Upper lobe of left lung (tissue), 6 donors: Measurements from ENCODE around the gene XKRX. TPM values are rescaled to one million over a fixed set of nuclear protein-coding genes. Genes with fewer than 3 reads are reported as not detected.
A peak's percentile ranks its signal among the peaks of the same experiment; 100 is the strongest.

ENCODE experiments used
- ATAC-seq, 2 donors: fragments of 200-7000 bp; cut with Tn5 transposase; one replicate each; pipeline ENCODE4 v1.9.1; 2022; ENCODE audit warnings: mild to moderate bottlenecking in 2 of 2, moderate library complexity in 2 of 2; ENCODE audit not compliant: low FRiP score in 2 of 2
- DNase-seq, 2 donors: peaks; one replicate each; pipeline ENCODE4 v3.0.0-alpha.2; 2019 to 2020
- H3K27ac ChIP-seq, 4 donors: fragments of 200-600 bp; sonication (generic); one replicate each; pipeline ENCODE4 v1.5.1; 2016 to 2019
- H3K27me3 ChIP-seq, 4 donors: fragments of 200-600 bp; sonication (generic); one replicate each; pipeline ENCODE4 v1.5.1; 2017 to 2019
- H3K36me3 ChIP-seq, 4 donors: fragments of 200-600 bp; sonication (generic); one replicate each; pipeline ENCODE4 v1.5.1; 2016 to 2019
- H3K4me1 ChIP-seq, 4 donors: fragments of 200-600 bp; sonication (generic); one replicate each; pipeline ENCODE4 v1.5.1; 2018 to 2019
- H3K4me3 ChIP-seq, 4 donors: fragments of 200-600 bp; sonication (generic); one replicate each; pipeline ENCODE4 v1.5.1; 2017 to 2019; ENCODE audit warnings: mild to moderate bottlenecking in 2 of 4, moderate library complexity in 1 of 4
- H3K9me3 ChIP-seq, 4 donors: fragments of 200-600 bp; sonication (generic); one replicate each; pipeline ENCODE4 v1.5.1; 2018 to 2019
- CTCF ChIP-seq, 6 experiments: fragments of 450-650 bp in 4 of 6; fragments of 200-600 bp in 2 of 6; sonication (generic) in 2 of 6; IDR thresholded peaks; one replicate each; pipeline ENCODE4 v1.5.1; 2016 to 2019; ENCODE audit warnings: antibody characterized with exemption in 6 of 6
- EP300 ChIP-seq, 4 donors: sonication (generic); formaldehyde crosslinking; IDR thresholded peaks; one replicate each; pipeline ENCODE4 v1.5.1; 2017; ENCODE audit warnings: antibody characterized with exemption in 4 of 4, control low read depth in 2 of 4
- POLR2A ChIP-seq, 4 donors: fragments of 450-650 bp; IDR thresholded peaks; one replicate each; pipeline ENCODE4 v1.5.1; 2016 to 2017; ENCODE audit warnings: antibody characterized with exemption in 4 of 4, mild to moderate bottlenecking in 2 of 4
- POLR2AphosphoS5 ChIP-seq, 2 donors: sonication (generic); formaldehyde crosslinking; IDR thresholded peaks; one replicate each; pipeline ENCODE4 v1.5.1; 2017; ENCODE audit warnings: antibody characterized with exemption in 2 of 2
- WGBS, 2 donors: methylation state at CpG; one replicate each; pipeline ENCODE4 v1.1.5; 2017 to 2018; 5-methylcytosine and 5-hydroxymethylcytosine counted together
- total RNA-seq, 6 donors: library from RNA; depleted of rRNA in 4 of 6; stranded (reverse); fragments of >200 nt in 4 of 6; gene quantifications; one replicate each; pipeline versions ENCODE4 v1.1.0 to v1.2.1, GENCODE V29; 2016 to 2021
- donor health status: DM: no; HTN: no; CAD: no; lungs with moderate emphysema.
- donor health status: DM: no; HTN: yes; CAD: no; lungs with severe emphysema.

Gene XKRX
- total RNA-seq, 6 donors from 2014 or later, result 4.4 to 25.5 (median 10.1) TPM

- H3K4me1 ChIP-seq, result peaks cover 0 to 5% (median 2%) of the 10 kb centered on the region in 4 donors
Observed at GRCh38 chrX:100926453-100926852, 2.3 kb downstream of the XKRX start.

GRCh38 chrX:100924375-100924774, 4.3 kb downstream of the XKRX start:
- H3K4me3 ChIP-seq, result no peak overlapping the region
- no peak for ATAC-seq
- peak in 1 of 2 donors; percentile 28 for DNase-seq

More at GRCh38 chrX:100926453-100926852, 2.3 kb downstream of the XKRX start:
- H3K27ac ChIP-seq, result no peak overlapping the region
- no peaks in the 10 kb centered on the region for H3K9me3 ChIP-seq
- no peak for ATAC-seq
- WGBS, 2 donors, result 59 to 62% methylated on average over 2 of the region's 2 CpGs
- H3K36me3 ChIP-seq, result no peaks in the 10 kb centered on the region
- no peak for TF ChIP-seq EP300 (IDR thresholded peaks at IDR 0.05)
- TF ChIP-seq POLR2A (IDR thresholded peaks at IDR 0.05), result no peak
- no peak for TF ChIP-seq POLR2AphosphoS5 (IDR thresholded peaks at IDR 0.05)
- TF ChIP-seq CTCF (IDR thresholded peaks at IDR 0.05), result no peak
- peak overlapping the region in 1 of 4 donors; percentile 52 for H3K4me3 ChIP-seq
- DNase-seq, result no peak
- H3K27me3 ChIP-seq, result no peaks in the 10 kb centered on the region

GRCh38 chrX:100915562-100915961, 13.2 kb downstream of the XKRX start:
- TF ChIP-seq POLR2AphosphoS5 (IDR thresholded peaks at IDR 0.05) (no peak), EP300 (IDR thresholded peaks at IDR 0.05) (no peak), CTCF (IDR thresholded peaks at IDR 0.05) (no peak), POLR2A (IDR thresholded peaks at IDR 0.05) (no peak)
- H3K27ac ChIP-seq, result no peak overlapping the region
- H3K4me3 ChIP-seq, result no peak overlapping the region
- ATAC-seq (no peak), DNase-seq (no peak)
- no peaks in the 10 kb centered on the region for H3K9me3 ChIP-seq
- no peaks in the 10 kb centered on the region for H3K36me3 ChIP-seq
- H3K27me3 ChIP-seq, result no peaks in the 10 kb centered on the region
- 74 to 83% methylated on average over 2 of the region's 2 CpGs for WGBS, 2 donors
- no peaks in the 10 kb centered on the region for H3K4me1 ChIP-seq

More at GRCh38 chrX:100924375-100924774, 4.3 kb downstream of the XKRX start:
- Histone ChIP-seq H3K36me3 (no peaks in the 10 kb centered on the region), H3K4me1 (peaks cover 0 to 4% (median 0%) of the 10 kb centered on the region in 4 donors), H3K27me3 (no peaks in the 10 kb centered on the region), H3K27ac (no peak overlapping the region), H3K9me3 (no peaks in the 10 kb centered on the region)
- peak in 3 of 4 donors; percentile 46 to 73 (median 65) for TF ChIP-seq EP300 (IDR thresholded peaks at IDR 0.05)
- peak in 1 of 2 donors; percentile 27 for TF ChIP-seq POLR2AphosphoS5 (IDR thresholded peaks at IDR 0.05)
- no peak for TF ChIP-seq CTCF (IDR thresholded peaks at IDR 0.05)
- no peak for TF ChIP-seq POLR2A (IDR thresholded peaks at IDR 0.05)
- 48 to 57% methylated on average over 3 of the region's 3 CpGs for WGBS, 2 donors

GRCh38 chrX:100913111-100913510, 15.6 kb downstream of the XKRX start:
- 81 to 97% methylated on average over 3 of the region's 3 CpGs for WGBS, 2 donors
- no peak overlapping the region for H3K4me3 ChIP-seq
- ATAC-seq (no peak), DNase-seq (no peak)
- H3K27me3 ChIP-seq, result no peaks in the 10 kb centered on the region
- no peak overlapping the region for H3K27ac ChIP-seq
- H3K4me1 ChIP-seq, result no peaks in the 10 kb centered on the region
- TF ChIP-seq POLR2AphosphoS5 (IDR thresholded peaks at IDR 0.05) (no peak), CTCF (IDR thresholded peaks at IDR 0.05) (no peak), POLR2A (IDR thresholded peaks at IDR 0.05) (no peak), EP300 (IDR thresholded peaks at IDR 0.05) (no peak)
- H3K9me3 ChIP-seq, result no peaks in the 10 kb centered on the region
- H3K36me3 ChIP-seq, result no peaks in the 10 kb centered on the region

DNA sequence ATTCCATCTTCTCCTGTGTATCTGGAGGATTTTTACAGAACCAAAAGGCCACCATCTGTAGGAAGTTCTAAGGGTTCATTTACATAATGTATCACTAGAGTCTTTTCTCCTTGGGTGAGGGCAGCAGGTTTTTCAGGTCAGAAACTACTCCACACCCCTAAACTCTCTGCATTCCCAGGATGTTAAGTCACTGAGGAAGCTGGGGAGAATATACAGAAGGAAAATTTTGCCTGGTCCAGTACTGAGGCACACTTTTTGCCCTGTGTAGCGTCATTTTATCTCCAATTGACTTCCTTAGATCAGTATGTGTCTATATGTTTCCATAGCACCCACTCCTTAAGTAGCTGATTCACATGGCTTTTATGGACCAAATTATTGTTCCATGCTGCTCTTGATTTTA, 17.0 kb downstream of the XKRX start:
- H3K9me3 ChIP-seq, result no peaks in the 10 kb centered on the region
- no peak overlapping the region for H3K4me3 ChIP-seq
- 48 to 56% methylated on average over 1 of the region's 1 CpG for WGBS, 2 donors
- TF ChIP-seq POLR2AphosphoS5 (IDR thresholded peaks at IDR 0.05), result no peak
- TF ChIP-seq EP300 (IDR thresholded peaks at IDR 0.05), result no peak
- no peaks in the 10 kb centered on the region for H3K4me1 ChIP-seq
- H3K27ac ChIP-seq, result no peak overlapping the region
- no peaks in the 10 kb centered on the region for H3K27me3 ChIP-seq
- no peaks in the 10 kb centered on the region for H3K36me3 ChIP-seq
- DNase-seq (no peak), ATAC-seq (no peak)
